Liver (tissue), 3 donors: ENCODE data around the gene COL4A1.

ENCODE experiments used
- EGR1 ChIP-seq, 2 donors: IDR thresholded peaks; 2 replicates each; pipeline ENCODE4 v1.6.1; 2016 to 2018; ENCODE audit warnings: antibody characterized with exemption in 2 of 2, low read depth in 2 of 2
- FOXA1 ChIP-seq: IDR thresholded peaks from 2 replicates; pipeline ENCODE4 v1.6.1; 2016; ENCODE audit warnings: antibody characterized with exemption
- FOXA2 ChIP-seq: IDR thresholded peaks from 2 replicates; pipeline ENCODE4 v1.6.1; 2016; ENCODE audit warnings: antibody characterized with exemption
- HNF4A ChIP-seq, 2 donors: conservative IDR thresholded peaks; 2 replicates each; pipeline ENCODE4 v1.6.1; 2016; ENCODE audit warnings: antibody characterized with exemption in 2 of 2, mild to moderate bottlenecking in 2 of 2
- HNF4G ChIP-seq: IDR thresholded peaks from 2 replicates; pipeline ENCODE4 v1.6.1; 2016; ENCODE audit warnings: antibody characterized with exemption
- JUND ChIP-seq, 2 donors: IDR thresholded peaks; 2 replicates each; pipeline ENCODE4 v1.6.1; 2016; ENCODE audit warnings: antibody characterized with exemption in 2 of 2
- MAX ChIP-seq: IDR thresholded peaks from 2 replicates; pipeline ENCODE4 v1.6.1; 2016; ENCODE audit warnings: antibody characterized with exemption
- REST ChIP-seq: IDR thresholded peaks from 2 replicates; pipeline ENCODE4 v1.6.1; 2016; ENCODE audit warnings: antibody characterized with exemption, mild to moderate bottlenecking
- RXRA ChIP-seq, 2 donors: IDR thresholded peaks; 2 replicates each; pipeline ENCODE4 v1.6.1; 2017 to 2018; ENCODE audit warnings: antibody characterized with exemption in 2 of 2, mild to moderate bottlenecking in 1 of 2
- TAF1 ChIP-seq: conservative IDR thresholded peaks from 2 replicates; pipeline ENCODE4 v1.6.1; 2016; ENCODE audit warnings: antibody characterized with exemption, mild to moderate bottlenecking
- TF ChIP-seq, protein P1 (sequence below): fragments of 150-350 bp; IDR thresholded peaks from 2 replicates; pipeline ENCODE4 v1.5.1; 2017; ENCODE audit warnings: improper control_type of control experiment, low read depth, low read length; ENCODE audit not compliant: missing input control
- donor health status: healthy.
- donor health status: healthy.

- TF ChIP-seq MAX (no peak), REST (no peak), EGR1 (IDR thresholded peaks at IDR 0.05; ENCODE audit: low read depth in 2 of 2) (no peak), JUND (IDR thresholded peaks at IDR 0.05) (no peak), TAF1 (no peak), HNF4A (conservative IDR thresholded peaks at IDR 0.05) (no peak), RXRA (IDR thresholded peaks at IDR 0.05) (no peak), FOXA1 (no peak), FOXA2 (no peak), HNF4G (no peak)
- TF ChIP-seq, protein P1, sequence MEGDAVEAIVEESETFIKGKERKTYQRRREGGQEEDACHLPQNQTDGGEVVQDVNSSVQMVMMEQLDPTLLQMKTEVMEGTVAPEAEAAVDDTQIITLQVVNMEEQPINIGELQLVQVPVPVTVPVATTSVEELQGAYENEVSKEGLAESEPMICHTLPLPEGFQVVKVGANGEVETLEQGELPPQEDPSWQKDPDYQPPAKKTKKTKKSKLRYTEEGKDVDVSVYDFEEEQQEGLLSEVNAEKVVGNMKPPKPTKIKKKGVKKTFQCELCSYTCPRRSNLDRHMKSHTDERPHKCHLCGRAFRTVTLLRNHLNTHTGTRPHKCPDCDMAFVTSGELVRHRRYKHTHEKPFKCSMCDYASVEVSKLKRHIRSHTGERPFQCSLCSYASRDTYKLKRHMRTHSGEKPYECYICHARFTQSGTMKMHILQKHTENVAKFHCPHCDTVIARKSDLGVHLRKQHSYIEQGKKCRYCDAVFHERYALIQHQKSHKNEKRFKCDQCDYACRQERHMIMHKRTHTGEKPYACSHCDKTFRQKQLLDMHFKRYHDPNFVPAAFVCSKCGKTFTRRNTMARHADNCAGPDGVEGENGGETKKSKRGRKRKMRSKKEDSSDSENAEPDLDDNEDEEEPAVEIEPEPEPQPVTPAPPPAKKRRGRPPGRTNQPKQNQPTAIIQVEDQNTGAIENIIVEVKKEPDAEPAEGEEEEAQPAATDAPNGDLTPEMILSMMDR, result no peak
These were observed 58.4 kb downstream of the COL4A1 start for GRCh38 chr13:110248449-110249143.
